Loucy (cell line): ENCODE results near the gene RANBP3.

ENCODE experiments used
- CTCF ChIP-seq: fragments of 200-600 bp; sonication (generic); conservative IDR thresholded peaks from 2 replicates; pipeline ENCODE4 v1.5.1; 2014; ENCODE audit warnings: mild to moderate bottlenecking, antibody characterized with exemption, low read length
- EZH2phosphoT487 ChIP-seq: fragments of 200-600 bp; IDR thresholded peaks from 2 replicates; pipeline ENCODE4 v1.6.1; 2018; ENCODE audit warnings: antibody characterized with exemption, mild to moderate bottlenecking, moderate library complexity, borderline replicate concordance

GRCh38 chr19:5895409-5895808 lies 82.5 kb downstream of the RANBP3 start:
- TF ChIP-seq CTCF: no peak
- TF ChIP-seq EZH2phosphoT487: no peak
